Activated T-cell treated with anti-CD3 and anti-CD28 coated beads for 1 hour (primary cell): ENCODE measurements around the gene ACAD9.
"Not testable (repeated sequence)": the region's sequence is repeated elsewhere in the genome, so short reads cannot be mapped to it uniquely, and the experiment has no call there.

Experiments used
- DNase-seq: peaks from one replicate; pipeline ENCODE4 v3.0.0-alpha.2; 2020; ENCODE audit warnings: low read depth

The ACAD9 gene

DNA sequence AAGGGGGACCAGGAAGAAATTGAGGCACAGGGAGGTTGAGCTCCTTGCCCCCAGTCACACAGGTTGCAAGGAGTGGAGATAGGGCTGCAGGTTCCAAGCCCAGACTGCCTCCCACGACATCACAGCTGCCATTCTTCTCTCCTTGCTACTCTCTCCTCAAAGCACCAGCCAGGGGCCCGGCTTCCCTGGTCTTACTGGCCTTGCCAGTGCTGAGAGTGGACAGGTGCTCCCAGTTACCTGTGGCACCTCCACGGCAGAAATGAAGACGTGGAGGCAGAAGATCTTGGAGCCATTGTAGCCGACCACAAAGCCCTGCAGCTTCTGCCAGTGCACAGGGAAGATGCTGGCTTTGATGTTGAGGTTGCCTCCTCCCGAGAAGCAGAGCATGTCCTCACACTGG, 17.9 kb upstream of the ACAD9 start:
- no peak for DNase-seq

DNA sequence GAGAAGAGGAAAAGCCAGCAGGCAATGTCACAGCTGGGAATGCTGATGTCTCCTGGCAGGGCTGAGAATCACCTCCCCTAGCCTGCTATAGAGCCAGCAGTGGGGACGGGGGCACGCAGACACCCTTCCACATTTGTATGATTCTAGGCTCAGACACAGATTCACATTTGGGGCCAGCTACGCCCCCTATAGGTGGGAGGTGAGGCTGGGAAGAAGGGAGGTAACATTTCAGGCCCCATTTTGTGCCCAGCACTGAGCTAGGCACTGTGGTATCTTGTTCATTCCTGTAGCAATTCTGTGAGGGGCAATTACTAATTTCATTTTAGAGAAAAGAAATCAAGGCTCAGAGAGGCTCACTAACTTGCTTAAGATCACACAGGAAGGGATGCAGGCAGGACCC, 15.9 kb upstream of the ACAD9 start:
- no peak for DNase-seq

DNA sequence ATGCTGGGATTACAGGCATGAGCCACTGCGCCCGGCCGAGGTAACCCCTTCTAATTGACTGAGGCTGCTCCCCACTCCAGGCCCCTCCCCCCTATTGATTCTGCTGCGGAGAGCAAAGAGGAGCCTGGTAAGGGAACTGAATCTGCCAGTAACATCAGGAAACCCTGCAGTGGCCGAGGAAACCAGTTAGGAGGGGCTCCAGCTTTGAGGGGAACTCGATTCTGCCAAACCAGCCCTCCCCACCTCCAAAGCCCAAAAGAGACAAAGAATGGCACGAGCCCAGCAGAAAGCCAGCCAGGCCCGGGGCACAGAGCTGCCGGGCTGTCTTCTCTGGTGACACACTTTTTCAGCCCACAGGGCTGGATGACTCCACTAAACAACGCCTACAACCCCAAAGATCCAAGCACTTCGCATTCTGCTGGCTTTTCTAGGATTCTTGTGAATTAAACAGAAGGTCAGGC, 15.0 kb upstream of the ACAD9 start:
- DNase-seq, result no peak

DNA sequence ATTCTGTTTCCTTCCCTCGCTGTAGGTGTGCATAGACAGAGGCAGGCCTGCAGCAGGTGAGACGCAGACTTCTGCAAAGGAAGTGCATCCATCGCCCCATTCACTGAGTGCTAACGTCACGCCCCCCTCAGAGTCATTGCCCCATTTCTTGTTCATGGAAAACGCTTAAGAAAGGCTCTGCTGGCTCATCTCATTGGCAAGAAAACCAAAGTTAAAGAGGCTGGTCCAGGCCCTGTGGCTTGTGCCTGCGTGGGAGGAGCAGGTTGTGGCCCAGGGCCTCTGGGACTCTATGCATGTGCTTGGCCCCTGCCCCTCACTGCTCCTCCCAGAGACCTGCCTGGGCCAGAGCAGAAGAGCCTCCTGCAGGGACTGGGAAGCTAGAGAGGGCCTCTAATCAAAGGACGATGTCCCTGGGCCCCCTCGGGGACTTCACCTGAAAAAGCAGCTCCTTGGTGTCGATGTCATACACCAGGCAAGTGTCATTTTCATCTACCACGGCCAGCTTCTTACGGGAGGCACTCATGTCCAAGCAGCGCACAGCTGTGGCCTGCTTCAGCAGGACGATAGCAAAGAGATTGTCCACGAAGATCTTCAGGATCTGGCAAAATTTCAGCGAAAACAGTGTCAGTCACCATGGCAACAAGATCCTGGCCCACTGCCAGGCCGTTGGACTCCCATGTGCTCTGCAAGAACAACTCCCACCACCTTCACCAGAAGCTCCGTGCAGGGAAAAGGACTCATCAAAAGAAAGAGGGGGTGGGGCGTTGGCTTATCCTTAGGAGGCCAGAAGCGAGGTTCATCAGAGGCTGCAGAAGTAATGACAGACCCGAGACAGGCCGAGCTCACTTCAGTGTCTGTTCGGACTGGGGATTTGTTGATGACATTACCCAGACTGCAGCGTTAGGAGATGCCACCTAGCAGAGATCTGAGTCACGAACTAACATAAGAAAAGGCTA, 14.3 kb upstream of the ACAD9 start:
- not testable (repeated sequence) for DNase-seq

- no peak for DNase-seq
Observed at GRCh38 chr3:128867200-128868125, 12.0 kb upstream of the ACAD9 start.

- DNase-seq, result no peak
Observed at GRCh38 chr3:128870347-128870746, 9.1 kb upstream of the ACAD9 start.

- no peak for DNase-seq
Observed at GRCh38 chr3:128872282-128872681, 7.1 kb upstream of the ACAD9 start.

DNA sequence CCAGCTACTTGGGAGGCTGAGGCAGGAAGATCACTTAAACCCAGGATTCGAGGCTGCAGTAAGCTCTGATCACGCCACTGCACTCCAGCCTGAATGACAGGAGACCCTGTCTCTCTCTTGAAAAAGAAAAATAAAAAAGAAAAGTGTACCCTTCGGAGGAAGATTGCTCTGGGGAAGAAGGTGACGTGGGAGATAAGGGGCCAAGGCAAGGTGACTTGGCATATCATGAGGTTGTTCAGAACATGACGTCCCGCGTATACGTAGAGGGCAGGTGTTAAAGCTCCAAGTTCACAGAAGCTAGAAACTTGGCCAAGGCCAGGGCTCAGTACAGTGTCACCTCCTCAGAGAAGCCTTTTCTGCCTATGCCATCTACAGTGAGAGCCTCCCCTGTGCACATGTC, 6.7 kb upstream of the ACAD9 start:
- DNase-seq, result no peak

DNA sequence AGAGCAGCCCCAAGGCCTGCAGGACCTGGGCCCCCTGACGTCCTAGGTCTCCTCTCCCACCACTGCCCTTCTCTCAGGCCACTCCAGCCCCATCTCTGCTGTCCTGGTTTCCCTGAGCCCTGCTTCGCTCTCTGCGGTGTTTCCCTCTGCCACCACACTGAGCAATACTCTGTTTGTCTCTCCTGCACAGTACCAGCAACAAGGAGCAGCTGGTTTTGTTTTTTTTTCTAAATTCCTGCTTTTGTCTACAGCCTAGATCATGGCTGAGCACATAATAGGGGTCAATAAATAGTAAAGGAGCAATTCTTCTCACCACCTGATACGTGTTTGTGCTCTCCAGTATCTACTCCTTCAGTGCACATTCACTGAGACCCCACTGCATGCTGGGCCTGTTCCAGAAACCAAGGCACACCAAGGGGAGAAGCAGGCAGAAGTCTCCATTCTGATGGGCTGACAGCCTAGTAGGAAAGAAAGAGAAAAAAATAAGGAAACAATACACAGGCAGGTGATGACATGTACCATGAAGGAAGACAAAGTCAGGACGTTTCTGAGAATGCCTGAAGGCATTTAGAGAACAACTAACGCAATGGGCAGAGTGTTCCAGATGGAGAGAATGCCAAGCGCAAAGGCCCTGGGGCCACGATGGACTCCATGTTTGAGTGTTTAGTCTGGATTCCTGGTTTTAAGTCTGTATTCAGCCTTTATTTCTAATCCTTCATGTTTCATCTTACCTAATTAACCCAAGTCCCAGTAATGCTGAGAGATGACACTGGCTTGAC, 6.0 kb upstream of the ACAD9 start:
- no peak for DNase-seq

- no peak for DNase-seq
Observed at GRCh38 chr3:128874481-128875180, 4.8 kb upstream of the ACAD9 start.

- DNase-seq, result peak; percentile 50
Observed at GRCh38 chr3:128875556-128876120, 3.8 kb upstream of the ACAD9 start.

DNA sequence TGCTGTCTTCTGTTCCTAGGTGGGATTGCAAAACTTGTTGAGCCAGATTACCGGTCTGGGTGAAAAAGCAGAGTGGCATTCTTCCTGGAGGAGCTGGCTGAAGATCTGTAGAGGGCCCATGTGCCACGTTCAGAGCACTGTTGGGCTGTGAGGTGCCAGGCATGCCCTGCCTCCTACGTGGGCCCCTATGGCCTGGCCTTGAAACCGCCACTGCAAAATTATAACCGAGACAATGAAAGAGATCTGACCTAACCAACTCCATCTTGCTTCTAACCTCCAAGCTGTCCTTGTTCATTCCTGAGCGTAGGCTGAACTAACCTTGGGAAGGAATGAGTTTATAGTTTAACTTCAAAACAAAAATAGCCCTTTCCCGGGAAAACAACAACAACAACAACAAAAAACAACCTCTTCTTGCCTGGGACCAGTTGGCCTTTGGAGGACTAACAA, 1.4 kb upstream of the ACAD9 start:
- no peak for DNase-seq

DNA sequence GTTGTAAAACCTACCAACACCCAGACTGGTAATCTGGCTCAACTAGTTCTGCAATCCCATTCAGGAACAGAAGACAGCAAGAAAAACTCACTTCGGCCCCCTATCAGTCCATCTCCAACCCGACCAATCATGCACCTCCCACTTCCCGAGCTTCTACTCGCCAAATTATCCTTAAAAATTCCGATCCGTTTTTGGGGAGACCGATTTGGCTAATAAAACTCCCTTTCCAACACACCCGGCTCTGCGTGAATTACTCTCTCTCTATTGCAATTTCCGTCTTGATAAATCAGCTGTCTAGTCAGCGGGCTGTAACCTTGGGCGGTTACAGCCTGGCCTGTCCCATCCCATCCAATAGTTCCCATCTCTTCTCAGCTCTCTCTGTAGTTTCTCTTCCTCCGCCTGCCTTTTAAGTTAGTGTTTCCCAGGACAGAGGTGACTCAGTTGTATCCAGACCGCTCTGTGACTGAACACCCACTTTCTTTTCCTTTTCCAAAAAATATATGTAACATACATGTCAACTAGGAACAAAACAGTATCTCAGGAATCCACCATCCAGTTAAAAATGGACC, 780 bp upstream of the ACAD9 start:
- no peak for DNase-seq

- DNase-seq, result no peak
Observed at GRCh38 chr3:128879991-128880390, 571 bp downstream of the ACAD9 start.

- DNase-seq, result not testable (repeated sequence)
Observed at GRCh38 chr3:128880455-128880854, 1.0 kb downstream of the ACAD9 start.

DNA sequence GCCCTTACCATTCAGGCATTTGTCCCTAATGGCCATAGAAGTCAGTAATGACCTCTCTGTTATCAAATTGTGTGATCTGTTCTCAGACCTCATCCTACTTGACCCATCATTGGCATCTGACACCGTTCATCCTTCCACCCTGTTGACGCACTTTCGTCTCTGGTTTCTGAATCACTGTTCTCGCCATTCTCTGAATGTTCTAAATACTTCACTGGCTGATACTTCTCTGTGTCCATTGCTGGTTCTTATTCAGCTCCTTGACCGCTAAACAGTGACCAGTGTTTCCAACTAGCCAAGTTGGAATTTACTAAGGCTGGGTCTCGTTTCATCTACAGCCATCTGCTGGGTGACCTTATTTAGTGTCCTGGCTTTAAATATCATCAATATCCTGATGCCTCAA, 2.2 kb downstream of the ACAD9 start:
- DNase-seq, result no peak

- DNase-seq, result no peak
Observed at GRCh38 chr3:128882719-128883118, 3.3 kb downstream of the ACAD9 start.

DNA sequence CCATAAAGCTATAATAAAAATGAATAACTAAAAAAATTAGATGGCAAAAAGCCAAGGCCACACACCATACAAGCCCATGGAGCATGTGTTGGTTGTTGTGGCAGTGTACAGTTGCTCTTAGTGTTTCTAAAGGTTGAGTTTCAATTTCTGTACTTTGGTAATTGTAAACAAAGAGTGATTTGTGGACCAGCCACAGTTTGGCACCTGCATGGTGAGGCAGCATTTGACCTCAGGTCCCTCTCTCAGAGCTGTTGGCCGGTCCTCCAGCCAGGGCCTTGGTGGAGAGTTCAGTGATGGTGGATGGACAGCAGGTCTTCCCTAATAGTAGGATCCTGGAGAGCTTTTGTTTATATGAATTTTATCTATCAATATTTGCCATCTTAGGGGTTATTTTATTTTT, 5.6 kb downstream of the ACAD9 start:
- no peak for DNase-seq

GRCh38 chr3:128889139-128889894, 9.9 kb downstream of the ACAD9 start:
- no peak for DNase-seq
